NOMO-1 (cell line): ENCODE results near the gene ADSS2.

Experiments
- DNase-seq, 2 experiments: peaks; one replicate each; lab custom pipeline; 2025; ENCODE audit not compliant: unreplicated experiment in 2 of 2; lab: John Stamatoyannopoulos, UW

Gene ADSS2

GRCh38 chr1:244447024-244447423 is 4.7 kb downstream of the ADSS2 start:
- no peak for DNase-seq

- no peak for DNase-seq
Observed at GRCh38 chr1:244445320-244446181, 6.2 kb downstream of the ADSS2 start.

- DNase-seq: no peak
Observed at GRCh38 chr1:244444854-244445253, 6.9 kb downstream of the ADSS2 start.

GRCh38 chr1:244442850-244443249 is 8.9 kb downstream of the ADSS2 start:
- DNase-seq: no peak

GRCh38 chr1:244439391-244440032 is 12.2 kb downstream of the ADSS2 start:
- no peak for DNase-seq

GRCh38 chr1:244437086-244437468 is 14.6 kb downstream of the ADSS2 start:
- no peak for DNase-seq

- DNase-seq: no peak
Observed at GRCh38 chr1:244436336-244437085, 15.2 kb downstream of the ADSS2 start.

GRCh38 chr1:244435562-244436205 is 16.0 kb downstream of the ADSS2 start:
- DNase-seq: no peak

- no peak for DNase-seq
Observed at GRCh38 chr1:244431166-244431565, 20.5 kb downstream of the ADSS2 start.

- DNase-seq: no peak
Observed at GRCh38 chr1:244429818-244430217, 21.9 kb downstream of the ADSS2 start.

- DNase-seq: no peak
Observed at GRCh38 chr1:244427647-244428046, 24.1 kb downstream of the ADSS2 start.

- no peak for DNase-seq
Observed at GRCh38 chr1:244424649-244425334, 26.9 kb downstream of the ADSS2 start.

- DNase-seq: no peak
Observed at GRCh38 chr1:244422174-244422573, 29.5 kb downstream of the ADSS2 start.

GRCh38 chr1:244419024-244419423 is 32.7 kb downstream of the ADSS2 start:
- DNase-seq: no peak

GRCh38 chr1:244414543-244414942 is 37.2 kb downstream of the ADSS2 start:
- DNase-seq: no peak

GRCh38 chr1:244413736-244414135 is 38.0 kb downstream of the ADSS2 start:
- no peak for DNase-seq

GRCh38 chr1:244412176-244412575 is 39.5 kb downstream of the ADSS2 start:
- no peak for DNase-seq

- DNase-seq: peak in 1 of 2 experiments; percentile 67
Observed at GRCh38 chr1:244409701-244410100, 42.0 kb downstream of the ADSS2 start.

GRCh38 chr1:244406337-244406736 is 45.4 kb downstream of the ADSS2 start:
- no peak for DNase-seq

- no peak for DNase-seq
Observed at GRCh38 chr1:244405856-244406255, 45.9 kb downstream of the ADSS2 start.
